Umbilical cord (tissue), 2 donors: Measurements from ENCODE around the gene CCIN. TPM values are rescaled to one million over a fixed set of nuclear protein-coding genes. Genes with fewer than 3 reads are reported as not detected.
"Not testable (repeated sequence)": the region's sequence is repeated elsewhere in the genome, so short reads cannot be mapped to it uniquely, and the experiment has no call there.

Source experiments
- DNase-seq: peaks from one replicate; pipeline ENCODE4 v3.0.0-alpha.2; 2015; ENCODE audit warnings: low spot score
- total RNA-seq: library from RNA; depleted of rRNA; stranded (reverse); fragments of >200 nt; gene quantifications from one replicate; pipeline ENCODE4 v1.2.3, GENCODE V29; 2014; ENCODE audit warnings: low replicate concordance; ENCODE audit not compliant: insufficient read depth

CCIN gene
- total RNA-seq, result 0.96 TPM

- no peak for DNase-seq
Measured at GRCh38 chr9:36169166-36169565, at the start of gene CCIN. CCIN (plus strand) TSS chr9:36169388; CDS start chr9:36169503, 115 bp downstream.

- no peak for DNase-seq
Measured at GRCh38 chr9:36119476-36119875, 49.7 kb upstream of the CCIN start.

GRCh38 chr9:36120705-36121104 is 48.5 kb upstream of the CCIN start:
- DNase-seq, result no peak

GRCh38 chr9:36121971-36122370 is 47.2 kb upstream of the CCIN start:
- no peak for DNase-seq

GRCh38 chr9:36123515-36123914 is 45.7 kb upstream of the CCIN start:
- no peak for DNase-seq

- DNase-seq, result no peak
Measured at GRCh38 chr9:36125062-36125855, 43.9 kb upstream of the CCIN start.

- no peak for DNase-seq
Measured at GRCh38 chr9:36126016-36126730, 43.0 kb upstream of the CCIN start.

GRCh38 chr9:36127652-36128244 is 41.4 kb upstream of the CCIN start:
- DNase-seq, result no peak

GRCh38 chr9:36128349-36128748 is 40.8 kb upstream of the CCIN start:
- no peak for DNase-seq

- no peak for DNase-seq
Measured at GRCh38 chr9:36129139-36129538, 40.0 kb upstream of the CCIN start.

- DNase-seq, result not testable (repeated sequence)
Measured at GRCh38 chr9:36131666-36132065, 37.5 kb upstream of the CCIN start.

GRCh38 chr9:36132086-36132485 is 37.1 kb upstream of the CCIN start:
- DNase-seq, result no peak

- no peak for DNase-seq
Measured at GRCh38 chr9:36134761-36135505, 34.3 kb upstream of the CCIN start.

GRCh38 chr9:36135741-36136271 is 33.4 kb upstream of the CCIN start:
- no peak for DNase-seq

GRCh38 chr9:36136272-36136893 is 32.8 kb upstream of the CCIN start, which contains the start of gene GLIPR2:
GLIPR2 (plus strand) TSS chr9:36136733; CDS start chr9:36136779, 46 bp downstream.
- DNase-seq, result peak; percentile 76

GRCh38 chr9:36136894-36137391 is 32.2 kb upstream of the CCIN start:
- no peak for DNase-seq

- DNase-seq, result peak; percentile 40
Measured at GRCh38 chr9:36137392-36138004, 31.7 kb upstream of the CCIN start.

- no peak for DNase-seq
Measured at GRCh38 chr9:36138496-36138895, 30.7 kb upstream of the CCIN start.

GRCh38 chr9:36138901-36139300 is 30.3 kb upstream of the CCIN start:
- DNase-seq, result no peak
